Peyer's patch (tissue), 4 donors: Measurements from ENCODE around the gene COL23A1. TPM values are rescaled to one million over a fixed set of nuclear protein-coding genes. Genes with fewer than 3 reads are reported as not detected.

Experiments used
- DNase-seq, 3 donors: peaks; one replicate each; pipeline ENCODE4 v3.0.0-alpha.2; 2017 to 2019
- H3K27ac ChIP-seq, 4 donors: fragments of 200-600 bp; sonication (generic); one replicate each; pipeline ENCODE4 v1.5.1; 2016 to 2019
- H3K27me3 ChIP-seq, 2 donors: fragments of 200-600 bp; sonication (generic); one replicate each; pipeline ENCODE4 v1.5.1; 2019
- H3K36me3 ChIP-seq, 3 donors: fragments of 200-600 bp; sonication (generic); one replicate each; pipeline ENCODE4 v1.5.1; 2016 to 2019
- H3K4me1 ChIP-seq, 4 donors: fragments of 200-600 bp; sonication (generic); one replicate each; pipeline ENCODE4 v1.5.1; 2016 to 2019
- H3K4me3 ChIP-seq, 4 donors: fragments of 200-600 bp; sonication (generic); 1 replicate in 3 of 4; 2 replicates in 1 of 4; pipeline ENCODE4 v1.5.1; 2016 to 2019; ENCODE audit warnings: mild to moderate bottlenecking in 1 of 4
- H3K9me3 ChIP-seq, 4 donors: fragments of 200-600 bp; sonication (generic); one replicate each; pipeline ENCODE4 v1.5.1; 2016 to 2019; ENCODE audit warnings: mild to moderate bottlenecking in 1 of 4
- CTCF ChIP-seq, 6 experiments: fragments of 450-650 bp in 4 of 6; fragments of 200-600 bp in 2 of 6; sonication (generic) in 1 of 6; IDR thresholded peaks; one replicate each; pipeline ENCODE4 v1.5.1; 2017 to 2019; ENCODE audit warnings: antibody characterized with exemption in 6 of 6, mild to moderate bottlenecking in 3 of 6, moderate library complexity in 1 of 6
- POLR2A ChIP-seq, 2 donors: fragments of 450-650 bp; IDR thresholded peaks; one replicate each; pipeline ENCODE4 v1.5.1; 2017; ENCODE audit warnings: antibody characterized with exemption in 2 of 2, mild to moderate bottlenecking in 2 of 2, moderate library complexity in 2 of 2
- total RNA-seq, 4 donors: library from RNA; depleted of rRNA; stranded (reverse); fragments of >200 nt; gene quantifications; one replicate each; pipeline ENCODE4 v1.1.0, GENCODE V29; 2016

The COL23A1 gene
- total RNA-seq, 4 donors from 2014 or later, result 0.57 to 5.8 (median 1.2) TPM; not detected in 1

DNA sequence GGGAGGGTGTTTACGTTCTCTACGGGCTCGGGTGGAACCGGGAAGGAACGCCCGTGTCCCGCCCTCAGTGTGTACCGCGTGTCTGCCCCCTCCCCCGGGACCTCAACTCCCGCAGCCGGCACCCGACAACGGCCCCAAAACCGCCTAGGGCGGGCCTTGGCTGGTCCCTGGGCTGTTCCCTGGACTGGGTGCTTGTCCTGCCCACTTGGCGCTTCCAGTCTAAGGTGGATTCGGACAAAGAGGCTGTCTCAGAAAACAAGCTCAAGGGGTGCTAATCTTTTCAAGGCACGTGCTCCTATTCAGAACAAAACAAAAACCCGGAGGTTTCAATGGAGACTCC, 37.0 kb upstream of the COL23A1 start:
- no peaks in the 10 kb centered on the region for H3K9me3 ChIP-seq
- H3K27ac ChIP-seq, result peak overlapping the region; percentile 94 to 98 (median 96)
- peak overlapping the region; percentile 76 to 96 (median 94) for H3K4me3 ChIP-seq
- TF ChIP-seq POLR2A (IDR thresholded peaks at IDR 0.05) (no peak), CTCF (IDR thresholded peaks at IDR 0.05) (no peak)
- no peak for DNase-seq
- H3K4me1 ChIP-seq, result peaks cover 0 to 23% (median 2%) of the 10 kb centered on the region in 4 donors
- H3K27me3 ChIP-seq, result no peaks in the 10 kb centered on the region
- H3K36me3 ChIP-seq, result peaks cover 0 to 6% (median 0%) of the 10 kb centered on the region in 3 donors

DNA sequence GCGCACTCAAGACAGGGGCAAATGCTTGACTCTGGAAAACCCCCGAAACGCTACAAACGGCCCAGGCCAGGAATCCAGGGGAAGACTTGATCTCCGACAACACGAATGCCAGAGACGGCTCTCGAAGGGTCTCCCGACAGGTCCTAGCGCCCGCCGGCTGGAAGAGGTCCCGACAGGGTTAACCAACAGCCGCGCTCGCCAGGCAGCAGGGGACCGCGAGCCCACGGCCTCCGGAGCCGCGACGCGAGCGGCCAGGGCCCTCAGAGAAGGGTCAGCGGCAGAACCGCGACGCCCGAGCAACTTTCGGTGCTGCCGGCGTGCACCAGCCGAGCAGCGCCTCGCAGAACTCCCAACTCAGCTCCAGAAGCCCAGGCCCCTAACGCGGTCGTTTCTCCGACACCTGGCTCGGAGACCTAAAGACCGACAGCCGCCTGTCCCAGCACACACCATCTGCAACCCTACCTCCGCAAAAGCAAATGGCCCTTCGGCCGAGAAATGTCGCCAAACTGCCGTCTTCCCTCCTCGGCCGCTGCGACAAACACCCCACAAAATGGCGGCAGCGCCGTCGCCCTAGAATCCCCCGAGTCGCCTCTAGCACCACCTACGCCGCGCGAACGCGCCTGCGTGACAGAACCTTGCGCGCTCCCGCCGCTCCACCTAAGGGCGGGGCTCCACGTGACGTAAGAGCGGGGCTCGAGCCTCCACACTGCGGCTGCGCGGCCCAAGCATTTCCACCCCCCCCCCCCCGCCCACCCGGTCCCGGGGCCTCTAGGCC, 36.5 kb upstream of the COL23A1 start, which contains the start of gene CLK4:
Gene CLK4 (minus strand): TSS at position 567 of the 775 bp plus-strand sequence. CDS start 3,634 bp downstream, outside the sequence.
- H3K27ac ChIP-seq, result peak within 1 kb of the TSS; percentile 94 to 98 (median 96)
- peaks cover 0 to 11% (median 0%) of the 10 kb centered on the region in 3 donors for H3K36me3 ChIP-seq
- no peaks in the 10 kb centered on the region for H3K9me3 ChIP-seq
- H3K4me3 ChIP-seq, result peak within 1 kb of the TSS; percentile 76 to 96 (median 94)
- peaks cover 0 to 23% (median 2%) of the 10 kb centered on the region in 4 donors for H3K4me1 ChIP-seq
- peak; percentile 96 to 98 (median 97) for DNase-seq
- H3K27me3 ChIP-seq, result no peaks in the 10 kb centered on the region
- TF ChIP-seq POLR2A (IDR thresholded peaks at IDR 0.05), result peak; percentile 49 to 62
- peak in 1 of 6 experiments; percentile 4 for TF ChIP-seq CTCF (IDR thresholded peaks at IDR 0.05)

DNA sequence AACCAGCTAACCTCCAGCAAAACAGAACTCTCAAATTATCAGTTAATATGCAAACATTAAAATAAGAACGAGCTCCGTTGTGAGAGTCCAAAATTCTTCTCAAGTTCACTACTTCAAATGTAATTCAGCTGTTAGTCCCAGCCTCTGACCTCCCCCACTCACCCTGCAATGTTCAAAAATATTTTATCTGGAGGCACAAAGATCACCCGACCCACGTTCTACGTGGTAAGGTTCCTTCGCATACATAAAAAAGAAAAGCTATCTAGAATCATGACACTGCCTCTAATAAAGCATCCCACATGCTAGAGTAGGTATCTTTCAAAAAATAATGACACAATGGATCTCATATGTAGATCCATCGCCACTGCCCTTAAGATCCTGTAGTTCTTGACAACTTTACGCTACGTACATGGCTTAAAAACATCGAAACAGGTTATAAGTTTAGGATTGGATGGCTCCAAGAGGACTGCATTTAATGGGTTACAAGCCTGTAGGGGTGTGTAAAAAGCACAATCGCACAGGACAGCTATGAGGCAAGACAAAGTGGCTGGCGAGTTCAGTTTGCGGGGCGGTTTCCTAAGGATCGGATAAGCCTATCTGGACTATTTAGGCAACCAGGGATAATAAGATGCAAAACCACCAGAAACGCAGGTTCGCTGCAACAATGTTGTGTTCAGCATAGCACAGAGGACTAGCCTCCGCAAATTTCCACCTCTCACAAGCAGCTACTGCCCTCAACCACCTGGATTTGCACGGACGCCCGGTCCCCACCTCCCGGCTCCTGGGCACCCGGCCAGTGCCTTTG, 35.7 kb upstream of the COL23A1 start:
- Histone ChIP-seq H3K9me3 (no peaks in the 10 kb centered on the region), H3K36me3 (peaks cover 0 to 19% (median 4%) of the 10 kb centered on the region in 3 donors), H3K27ac (peak overlapping the region; percentile 94 to 98 (median 96)), H3K4me1 (peaks cover 0 to 23% (median 2%) of the 10 kb centered on the region in 4 donors), H3K27me3 (no peaks in the 10 kb centered on the region), H3K4me3 (peak overlapping the region; percentile 76 to 96 (median 94))
- no peak for DNase-seq
- TF ChIP-seq POLR2A (IDR thresholded peaks at IDR 0.05), result no peak
- TF ChIP-seq CTCF (IDR thresholded peaks at IDR 0.05), result no peak

GRCh38 chr5:178624631-178625546, 34.7 kb upstream of the COL23A1 start:
- Histone ChIP-seq H3K4me3 (peak overlapping the region; percentile 76 to 96 (median 94)), H3K27me3 (no peaks in the 10 kb centered on the region), H3K4me1 (peaks cover 0 to 27% (median 2%) of the 10 kb centered on the region in 4 donors), H3K27ac (no peak overlapping the region), H3K36me3 (peaks cover 0 to 29% (median 4%) of the 10 kb centered on the region in 3 donors), H3K9me3 (no peaks in the 10 kb centered on the region)
- TF ChIP-seq POLR2A (IDR thresholded peaks at IDR 0.05), result no peak
- TF ChIP-seq CTCF (IDR thresholded peaks at IDR 0.05), result no peak
- DNase-seq, result no peak
